ENCODE results near the gene PASK.

Gene PASK

DNA sequence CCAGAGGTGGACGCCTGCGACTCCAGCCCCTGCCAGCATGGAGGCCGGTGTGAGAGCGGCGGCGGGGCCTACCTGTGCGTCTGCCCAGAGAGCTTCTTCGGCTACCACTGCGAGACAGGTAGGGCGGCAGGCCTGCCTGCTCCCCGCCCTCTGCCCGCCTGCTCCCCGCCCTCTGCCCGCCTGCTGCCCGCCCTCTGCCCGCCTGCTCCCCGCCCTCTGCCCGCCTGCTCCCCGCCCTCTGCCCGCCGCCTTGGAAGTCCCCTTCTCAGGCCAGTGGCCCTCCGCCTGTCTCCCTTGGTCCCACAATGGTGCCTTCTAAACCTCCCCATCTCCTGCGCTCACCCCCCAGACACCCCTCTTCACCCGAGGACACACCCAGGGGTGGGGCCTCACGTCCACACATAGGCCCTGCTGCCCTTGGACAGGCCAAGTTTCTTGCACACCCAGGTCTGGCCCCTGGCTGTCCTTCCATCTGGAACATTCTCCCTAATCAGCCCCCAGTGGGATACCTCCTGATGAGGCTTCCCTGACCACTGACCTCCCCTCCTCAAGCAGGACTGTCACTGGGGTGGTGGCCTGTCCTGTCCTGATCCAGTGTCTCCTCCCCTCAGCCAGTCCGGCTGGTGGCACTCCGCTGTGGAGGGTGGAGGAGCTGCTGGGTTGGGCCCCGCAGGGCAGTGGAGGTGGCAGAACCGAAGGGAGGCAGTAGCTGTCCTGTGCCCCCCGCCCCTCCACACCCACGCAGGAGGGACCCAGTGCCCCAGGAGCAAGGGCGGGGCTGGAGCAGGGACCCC is 85.1 kb downstream of the PASK start:
- no peak for DNase-seq

DNA sequence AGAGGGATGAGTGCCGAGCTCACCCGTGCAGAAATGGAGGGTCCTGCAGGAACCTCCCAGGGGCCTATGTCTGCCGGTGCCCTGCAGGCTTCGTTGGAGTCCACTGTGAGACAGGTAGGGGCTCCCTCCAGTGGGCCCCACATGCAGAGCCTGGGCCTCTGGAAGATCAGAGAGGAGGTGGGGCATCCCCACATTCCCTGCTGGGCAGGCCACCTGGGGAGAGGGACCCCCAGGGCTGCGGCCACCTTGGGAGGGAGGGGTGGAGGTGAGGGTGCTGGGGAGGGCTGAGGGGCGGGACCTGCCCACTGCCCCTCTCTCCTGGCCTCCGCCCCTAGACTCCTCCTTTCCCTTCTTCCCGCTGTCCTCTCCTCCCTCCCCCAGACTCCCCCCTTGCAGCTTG is 85.7 kb downstream of the PASK start:
- no peak for DNase-seq

DNA sequence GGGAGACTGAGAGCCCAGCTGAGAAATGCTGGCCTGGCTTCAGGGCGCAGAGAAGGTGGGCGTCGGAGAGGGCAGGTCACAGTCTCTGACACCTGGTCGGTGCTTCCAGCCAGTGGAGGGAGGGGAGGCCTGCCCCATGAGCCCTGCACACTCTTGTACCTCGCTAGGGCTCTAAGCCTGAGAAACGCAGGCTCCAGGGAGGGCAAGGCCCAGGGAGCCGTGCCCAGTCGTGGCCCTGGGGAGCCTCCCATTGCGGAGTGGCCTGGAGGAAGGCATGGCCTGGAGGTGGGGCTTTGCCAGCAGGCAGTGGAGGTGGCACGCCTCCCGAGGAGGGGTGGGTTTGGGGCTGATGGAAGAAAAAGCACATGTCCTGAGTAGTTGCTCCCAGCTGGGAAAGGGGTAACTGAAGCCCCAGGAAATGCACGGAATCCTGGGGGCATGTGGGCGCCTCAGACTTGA is 86.2 kb downstream of the PASK start:
- no peak for DNase-seq

DNA sequence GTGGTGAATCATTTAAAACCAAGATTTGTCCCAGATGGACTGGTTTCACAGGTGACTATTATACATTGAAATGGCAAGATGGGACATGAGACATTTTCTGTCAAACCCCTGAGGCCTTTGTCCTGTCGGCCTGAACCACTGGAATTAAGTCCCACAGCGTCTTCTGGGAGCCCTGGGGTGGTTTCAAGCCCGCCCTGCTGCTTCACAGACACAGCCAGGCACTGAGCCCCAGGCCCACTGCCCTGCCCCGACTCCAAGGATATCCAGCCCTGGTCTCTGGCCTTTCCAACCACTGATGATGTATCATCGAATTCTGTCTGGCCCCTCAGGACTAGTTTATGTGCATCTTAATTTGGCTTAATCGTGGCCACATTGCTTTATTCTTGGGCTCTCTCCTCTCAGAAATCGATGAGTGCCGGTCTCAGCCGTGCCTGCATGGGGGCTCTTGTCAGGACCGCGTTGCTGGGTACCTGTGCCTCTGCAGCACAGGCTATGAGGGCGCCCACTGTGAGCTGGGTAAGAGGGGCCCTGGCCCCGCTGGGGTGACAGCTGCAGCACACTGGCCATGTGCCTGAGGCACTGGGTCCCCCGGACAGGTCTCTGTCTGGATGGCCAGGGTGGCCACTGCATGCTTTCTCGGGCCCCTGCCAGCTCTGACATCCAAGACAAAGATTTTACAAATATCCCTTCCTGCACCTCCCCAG is 86.7 kb downstream of the PASK start:
- DNase-seq = no peak

DNA sequence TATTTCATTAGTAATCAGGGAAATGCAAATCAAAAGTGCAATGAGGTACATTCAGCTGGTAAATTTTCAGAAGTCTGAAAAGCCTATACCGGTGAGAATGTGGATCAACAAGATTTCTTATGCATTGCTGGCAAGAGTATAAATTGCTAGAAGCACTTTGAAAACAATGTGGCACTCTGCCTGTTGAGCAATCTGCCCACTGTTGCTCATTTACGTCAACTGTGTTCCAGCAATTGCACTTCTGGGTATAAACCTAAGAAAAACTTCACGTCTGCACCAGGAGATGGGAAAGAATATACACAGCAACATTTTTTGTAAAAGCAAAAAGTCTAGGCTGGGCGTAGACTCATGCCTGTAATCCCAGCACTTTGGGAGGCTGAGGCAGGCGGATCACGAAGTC is 88.0 kb downstream of the PASK start:
- DNase-seq = no peak
